LoVo (cell line): ENCODE results near the gene C14orf93.
"Not testable (repeated sequence)": the region's sequence is repeated elsewhere in the genome, so short reads cannot be mapped to it uniquely, and the experiment has no call there.

ENCODE experiments used
- DNase-seq: peaks from one replicate; pipeline ENCODE4 v3.0.0-alpha.2; 2016; ENCODE audit warnings: low spot score

C14orf93 gene

DNA sequence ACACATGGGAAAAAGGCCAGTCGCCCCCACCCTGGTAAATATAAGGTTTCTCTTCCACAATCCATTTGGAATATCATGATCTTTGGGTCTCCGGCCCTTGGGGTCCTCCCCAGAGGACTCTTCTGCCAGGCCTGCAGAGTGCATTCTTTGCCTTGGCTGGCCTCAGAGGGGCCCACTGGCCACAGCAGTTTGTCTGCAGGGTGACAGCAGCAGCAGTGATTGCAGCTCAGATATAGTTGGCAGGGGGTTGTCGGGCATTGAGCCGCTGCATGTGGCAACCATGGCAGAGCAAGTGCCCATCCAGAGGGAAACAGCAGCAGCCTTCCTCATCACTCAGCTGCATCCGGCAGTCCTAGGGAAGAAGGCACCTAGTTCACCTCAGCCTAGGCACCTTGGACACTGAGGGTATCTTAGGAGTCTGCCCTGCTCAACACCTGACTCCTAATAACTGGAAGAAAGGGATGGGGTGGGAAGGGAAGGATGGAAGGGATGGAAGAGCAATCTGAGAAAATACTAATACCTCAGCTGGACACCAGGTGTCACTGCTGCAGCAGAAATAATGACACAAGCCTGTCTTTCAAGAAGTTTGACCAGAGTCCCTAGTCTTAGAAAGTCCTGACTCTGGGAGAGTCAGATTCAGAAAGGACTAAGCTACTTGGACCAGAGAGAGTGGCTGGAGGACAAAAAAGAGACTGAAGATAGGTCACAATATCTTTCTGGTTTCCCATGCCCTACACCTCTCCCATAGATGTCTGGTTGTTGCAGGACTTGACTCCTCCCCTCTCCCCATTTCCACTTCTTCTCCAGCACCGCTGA, 36.5 kb downstream of the C14orf93 start:
- no peak for DNase-seq

DNA sequence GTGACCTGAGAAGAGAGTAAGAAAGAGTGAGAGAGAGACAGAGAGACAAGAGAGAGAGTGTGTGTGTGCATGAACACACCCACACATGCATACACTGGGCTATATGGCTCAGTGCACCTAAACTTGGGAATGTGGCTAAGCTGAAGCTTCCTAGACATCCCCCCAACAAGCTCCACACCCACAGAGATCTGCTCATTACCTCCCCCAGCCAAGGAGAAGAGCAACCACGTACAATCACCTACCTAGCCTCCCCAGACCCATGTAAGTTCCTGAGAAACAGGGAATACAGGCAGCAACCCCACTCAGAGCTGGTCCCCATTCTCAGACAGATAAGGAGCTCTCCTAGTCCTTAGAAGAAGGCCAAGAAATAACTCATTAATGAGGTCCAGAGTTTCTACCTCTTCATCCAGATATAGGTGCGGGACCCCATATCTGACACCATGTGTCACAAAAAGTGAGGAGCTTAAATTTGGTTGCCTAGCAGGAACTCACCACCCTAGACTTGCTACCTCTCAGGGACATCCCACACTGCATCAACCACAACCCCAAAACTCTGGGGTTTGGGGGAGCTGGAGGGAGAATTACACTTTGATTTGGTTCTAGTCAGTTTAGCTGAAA, 37.5 kb downstream of the C14orf93 start:
- no peak for DNase-seq

DNA sequence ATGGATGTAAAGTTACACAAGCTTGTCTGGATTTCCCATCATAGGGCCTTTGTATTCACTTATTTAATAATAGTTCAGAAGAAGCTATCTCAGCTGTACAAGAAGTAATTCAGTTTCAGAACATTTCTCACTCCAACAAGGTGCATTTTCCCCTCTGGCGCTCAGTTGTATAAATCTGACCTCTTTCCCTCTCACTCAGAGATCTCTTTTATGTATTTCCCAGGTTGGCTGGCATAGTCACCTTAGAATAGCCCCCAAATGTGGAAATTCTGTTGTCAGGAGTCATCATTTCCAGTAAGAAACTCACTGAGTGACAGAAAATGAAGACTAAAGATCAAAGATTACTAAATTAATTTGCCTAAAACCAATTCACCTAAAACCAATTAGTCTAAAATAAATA, 38.8 kb downstream of the C14orf93 start:
- no peak for DNase-seq

DNA sequence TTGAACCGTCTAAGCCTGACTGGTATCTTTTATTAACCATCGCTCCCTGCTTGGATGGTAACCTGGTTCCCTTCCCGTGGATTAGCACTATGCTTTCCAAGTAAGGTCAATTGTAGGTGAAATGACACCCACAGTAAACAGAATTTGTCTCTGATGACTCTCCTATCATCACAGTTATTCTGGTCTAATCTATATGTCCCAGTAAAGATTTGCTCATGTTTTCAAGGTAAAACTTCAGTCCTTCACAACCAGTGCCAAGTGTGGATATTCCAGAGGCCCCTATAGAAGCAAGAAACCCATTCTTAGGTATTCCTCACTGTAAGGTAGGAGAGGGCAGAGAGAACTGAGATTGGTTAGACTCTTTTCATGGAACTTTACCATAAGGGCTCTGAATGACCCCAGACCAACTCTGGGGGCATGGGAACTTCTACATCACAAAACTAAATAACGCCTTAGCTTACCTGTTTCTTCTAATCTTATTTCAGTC, 43.1 kb downstream of the C14orf93 start:
- DNase-seq = no peak

DNA sequence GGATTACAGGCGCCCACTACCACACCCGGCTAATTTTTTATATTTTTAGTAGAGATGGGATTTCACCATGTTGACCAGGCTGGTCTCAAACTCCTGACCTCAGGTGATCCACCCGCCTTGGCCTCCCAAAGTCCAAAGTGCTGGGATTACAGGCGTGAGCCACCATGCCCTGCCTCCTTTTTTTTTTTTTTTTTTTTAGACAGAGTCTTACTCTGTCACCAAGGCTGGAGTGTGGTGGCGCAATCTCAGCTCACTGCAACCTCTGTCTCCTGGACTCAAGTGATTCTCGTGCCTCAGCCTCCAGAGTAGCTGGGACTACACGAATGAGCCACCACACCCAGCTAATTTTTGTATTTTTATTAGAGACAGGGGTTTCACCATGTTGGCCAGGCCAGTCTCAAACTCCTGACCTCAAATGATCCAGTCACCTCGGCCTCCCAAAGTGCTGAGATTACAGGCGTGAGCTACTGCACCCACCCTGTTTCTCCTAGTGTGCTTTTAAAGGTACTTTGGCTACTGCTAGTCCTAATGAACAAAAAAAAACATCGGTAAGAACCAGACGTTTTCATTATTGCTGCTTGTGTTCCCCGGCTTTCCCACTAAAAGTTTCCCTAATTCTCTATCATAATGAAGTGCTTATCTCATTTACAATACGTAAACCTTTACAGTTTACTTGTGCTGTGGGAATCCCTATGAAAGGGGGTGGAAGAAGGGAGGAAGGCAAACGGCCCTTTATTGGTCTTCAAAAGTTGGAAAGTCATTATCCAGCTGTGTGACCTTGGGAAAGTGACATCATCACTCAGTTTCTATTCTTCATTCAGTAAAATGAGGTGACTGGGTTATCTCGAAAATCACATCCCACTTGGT, 43.8 kb downstream of the C14orf93 start:
- not testable (repeated sequence) for DNase-seq

DNA sequence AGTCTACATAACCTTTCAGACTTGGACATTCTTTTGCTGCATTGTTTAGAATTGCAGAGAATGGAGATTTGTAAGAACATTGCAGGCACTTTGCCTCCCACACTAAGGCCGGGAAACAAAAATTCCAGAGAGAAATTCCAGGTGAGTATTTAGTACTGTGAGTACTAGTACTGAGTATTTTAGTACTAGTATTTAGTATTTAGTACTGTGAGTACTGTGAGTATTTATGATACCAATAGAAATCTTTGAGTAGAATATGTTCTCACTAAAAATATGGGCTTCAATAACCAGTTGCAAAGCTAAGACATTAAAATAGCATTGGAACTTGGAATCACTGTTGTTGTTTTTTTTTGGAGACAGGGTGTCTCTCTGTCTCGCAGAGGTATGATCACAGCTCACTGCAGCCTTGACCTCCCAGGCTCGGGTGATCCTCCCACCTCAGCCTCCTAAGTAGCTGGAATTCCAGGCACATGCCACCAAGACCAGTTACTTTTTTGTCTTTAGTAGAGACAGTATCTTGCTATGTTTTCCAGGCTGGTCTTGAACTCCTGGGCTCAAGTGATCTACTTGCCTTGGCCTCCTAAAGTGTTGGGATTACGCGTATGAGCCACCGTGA, 47.8 kb downstream of the C14orf93 start:
- no peak for DNase-seq

DNA sequence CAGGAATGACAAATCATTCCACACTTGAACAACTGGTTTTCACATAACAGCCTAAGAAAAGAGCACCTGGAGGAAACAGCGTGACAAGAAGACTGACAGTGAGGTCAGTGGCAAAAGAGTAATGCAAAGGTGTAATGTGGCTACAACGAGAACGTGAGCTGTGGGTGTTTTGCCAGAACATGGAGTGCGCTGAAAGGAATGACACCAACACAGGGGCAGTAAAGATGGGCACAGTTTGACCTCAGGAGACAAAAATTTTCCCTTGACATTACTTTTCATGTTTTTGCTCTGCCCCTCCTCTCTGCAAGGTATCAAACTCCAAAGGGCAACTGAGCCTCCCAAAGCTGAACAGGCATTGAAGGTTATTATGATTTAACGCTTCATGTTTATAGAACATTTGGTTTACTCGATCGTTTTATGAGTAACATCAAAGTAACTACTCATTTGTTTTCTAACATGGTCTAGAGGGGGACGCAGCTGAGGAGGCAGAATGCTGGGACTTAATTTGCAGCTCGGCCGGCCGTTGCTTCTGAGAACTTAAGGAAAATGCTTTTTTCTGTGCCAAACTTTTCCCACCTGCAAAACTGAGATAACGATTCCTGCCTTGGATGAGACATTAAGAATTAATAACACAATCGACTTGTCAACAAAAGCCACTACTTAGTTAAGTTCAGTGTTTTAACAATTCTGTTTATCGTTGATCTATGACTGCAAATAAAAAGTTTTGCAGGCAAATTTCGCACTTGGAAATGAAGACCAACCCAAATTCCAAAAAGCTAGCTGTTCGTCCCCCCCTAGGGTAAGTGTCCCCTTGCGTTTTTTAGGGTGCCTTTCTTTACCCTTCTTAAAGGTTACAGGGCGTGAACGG, 54.0 kb downstream of the C14orf93 start:
- DNase-seq = no peak

DNA sequence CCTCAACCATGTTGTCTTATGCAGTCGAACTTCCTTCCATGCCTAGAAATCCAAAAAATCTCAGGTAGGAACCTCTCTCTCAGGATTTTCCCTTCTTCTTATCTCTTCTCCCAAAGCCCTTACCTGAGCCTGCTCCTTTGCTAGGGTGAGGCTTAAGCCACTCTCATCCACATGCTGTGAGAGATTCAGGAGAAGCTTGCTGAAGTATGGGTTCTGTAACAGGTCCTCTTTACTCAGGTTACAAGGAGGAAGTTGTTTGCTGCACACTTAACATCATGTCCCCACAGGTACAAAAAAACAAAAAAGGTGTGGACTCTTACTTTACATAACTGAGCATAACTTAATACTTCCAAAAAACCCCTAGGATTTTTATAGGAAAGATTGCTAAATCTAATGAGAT, 57.5 kb downstream of the C14orf93 start:
- no peak for DNase-seq

DNA sequence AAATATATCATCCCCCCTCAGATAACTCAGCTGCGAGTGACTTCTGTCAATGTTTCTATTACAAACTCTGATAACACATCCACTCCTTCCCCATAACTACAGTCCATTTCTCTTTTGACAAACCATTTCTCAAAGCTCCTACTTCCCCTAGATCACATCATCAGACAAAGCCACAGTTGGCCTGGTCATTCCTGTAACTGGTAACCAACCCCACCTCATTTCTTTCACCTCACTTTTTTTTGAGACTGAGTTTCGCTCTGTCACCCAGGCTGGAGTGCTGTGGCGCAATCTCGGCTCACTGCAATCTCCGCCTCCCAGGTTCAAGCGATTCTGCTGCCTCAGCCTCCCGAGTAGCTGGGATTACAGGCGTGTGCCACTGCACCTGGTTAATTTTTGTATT, 58.1 kb downstream of the C14orf93 start:
- not testable (repeated sequence) for DNase-seq

DNA sequence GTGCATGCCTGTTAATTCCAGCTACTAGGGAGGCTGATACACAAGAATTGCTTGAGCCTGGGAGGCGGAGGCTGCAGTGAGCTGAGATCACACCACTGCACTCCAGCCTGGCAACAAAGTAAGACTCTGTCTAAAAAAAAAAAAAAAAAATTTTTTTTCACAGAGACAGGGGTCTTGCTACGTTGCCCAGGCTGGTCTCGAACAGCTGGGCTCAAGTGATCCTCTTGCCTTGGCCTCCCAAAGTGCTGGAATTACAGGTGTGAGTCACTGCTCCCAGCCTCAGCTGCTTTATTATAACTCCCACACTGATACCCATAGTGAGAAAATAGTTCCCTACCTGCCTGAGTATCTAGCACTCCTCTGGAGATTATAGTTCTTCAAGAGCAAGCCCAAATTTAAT, 64.3 kb downstream of the C14orf93 start:
- DNase-seq = no peak

DNA sequence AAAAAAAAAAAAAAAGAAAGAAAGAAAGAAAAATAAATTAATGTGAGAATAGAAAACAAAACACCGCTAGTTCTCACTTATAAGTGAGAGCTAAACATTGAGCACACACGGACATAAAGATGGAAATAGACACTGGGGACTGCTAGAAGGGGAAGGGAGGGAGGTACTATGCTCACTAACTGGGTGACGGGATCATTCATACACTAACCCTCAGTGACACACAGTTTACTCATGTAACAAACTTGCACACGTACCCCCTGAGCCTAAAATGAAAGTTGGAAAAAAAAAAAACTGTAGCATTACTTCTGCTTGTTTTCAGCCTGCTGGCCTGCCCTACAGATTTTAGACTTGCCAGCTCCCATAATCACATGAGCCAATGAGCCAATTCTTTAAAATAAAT, 70.3 kb downstream of the C14orf93 start:
- no peak for DNase-seq
